ENCODE results near the gene SMAD3. TPM values are rescaled to one million over a fixed set of nuclear protein-coding genes. Genes with fewer than 3 reads are reported as not detected.

The SMAD3 gene
- total RNA-seq, 2 experiments from 2014 or later = 26.8 to 27.1 TPM

- Mint-ChIP-seq H3K9me3 (ENCODE audit: insufficient read depth) (no peaks in the 10 kb centered on the region), H3K4me1 (ENCODE audit: low read depth) (peaks cover 34% of the 10 kb centered on the region), H3K4me3 (no peak overlapping the region), H3K36me3 (ENCODE audit: low read depth) (peaks cover 44% of the 10 kb centered on the region), H3K27me3 (ENCODE audit: low read depth) (no peaks in the 10 kb centered on the region), H3K27ac (peak overlapping the region; percentile 28)
- POLR2A ChIA-PET = no interaction called here
- CTCF ChIA-PET = interaction anchor here (0.7 to 1.0 kb wide), 3 partner anchors 59 to 230 kb away, joined by 3 to 4 read pairs (median 3); no protein-coding TSS in a partner anchor
- no peak for DNase-seq
- no peak for ATAC-seq
These were observed 111.0 kb downstream of the SMAD3 start for GRCh38 chr15:67176195-67176971.

GRCh38 chr15:67177752-67178151, 112.3 kb downstream of the SMAD3 start:
- no peak for ATAC-seq
- H3K36me3 Mint-ChIP-seq (ENCODE audit: low read depth) = peaks cover 38% of the 10 kb centered on the region
- peaks cover 34% of the 10 kb centered on the region for H3K4me1 Mint-ChIP-seq (ENCODE audit: low read depth)
- no peaks in the 10 kb centered on the region for H3K27me3 Mint-ChIP-seq (ENCODE audit: low read depth)
- ChIA-PET CTCF (interaction anchor here (1.0 kb wide), 2 partner anchors 231 to 232 kb away, joined by 3 to 4 read pairs; no protein-coding TSS in a partner anchor), POLR2A (no interaction called here)
- no peak overlapping the region for H3K4me3 Mint-ChIP-seq
- no peak for DNase-seq
- H3K27ac Mint-ChIP-seq = no peak overlapping the region
- H3K9me3 Mint-ChIP-seq (ENCODE audit: insufficient read depth) = no peaks in the 10 kb centered on the region

- Mint-ChIP-seq H3K9me3 (ENCODE audit: insufficient read depth) (no peaks in the 10 kb centered on the region), H3K4me3 (no peak overlapping the region), H3K27me3 (ENCODE audit: low read depth) (no peaks in the 10 kb centered on the region), H3K36me3 (ENCODE audit: low read depth) (peaks cover 38% of the 10 kb centered on the region), H3K4me1 (ENCODE audit: low read depth) (peaks cover 28% of the 10 kb centered on the region), H3K27ac (no peak overlapping the region)
- ChIA-PET CTCF (interaction anchor here (1.0 to 1.4 kb wide), 2 partner anchors 20 to 233 kb away, joined by 3 to 4 read pairs; no protein-coding TSS in a partner anchor), POLR2A (no interaction called here)
- DNase-seq = no peak
- ATAC-seq = no peak
These were observed 113.3 kb downstream of the SMAD3 start for GRCh38 chr15:67178569-67179210.

- DNase-seq = no peak
- Mint-ChIP-seq H3K27ac (peak overlapping the region; percentile 23), H3K4me1 (ENCODE audit: low read depth) (peaks cover 22% of the 10 kb centered on the region), H3K27me3 (ENCODE audit: low read depth) (no peaks in the 10 kb centered on the region), H3K9me3 (ENCODE audit: insufficient read depth) (no peaks in the 10 kb centered on the region), H3K36me3 (ENCODE audit: low read depth) (peaks cover 34% of the 10 kb centered on the region), H3K4me3 (no peak overlapping the region)
- ATAC-seq = no peak
- POLR2A ChIA-PET = no interaction called here
- CTCF ChIA-PET = interaction anchor here (1.4 kb wide), 1 partner anchor 19 kb away, joined by 4 read pairs; no protein-coding TSS in a partner anchor
These were observed 114.1 kb downstream of the SMAD3 start for GRCh38 chr15:67179411-67179995.

- CTCF ChIA-PET = interaction anchor here (1.4 kb wide), 1 partner anchor 18 kb away, joined by 4 read pairs; no protein-coding TSS in a partner anchor
These were observed 114.6 kb downstream of the SMAD3 start for GRCh38 chr15:67180035-67180434.

GRCh38 chr15:67180514-67181191, 115.3 kb downstream of the SMAD3 start:
- POLR2A ChIA-PET = no interaction called here
- Mint-ChIP-seq H3K9me3 (ENCODE audit: insufficient read depth) (no peaks in the 10 kb centered on the region), H3K27ac (no peak overlapping the region), H3K36me3 (ENCODE audit: low read depth) (peaks cover 40% of the 10 kb centered on the region), H3K4me3 (no peak overlapping the region), H3K4me1 (ENCODE audit: low read depth) (peaks cover 22% of the 10 kb centered on the region), H3K27me3 (ENCODE audit: low read depth) (no peaks in the 10 kb centered on the region)
- no peak for DNase-seq
- CTCF ChIA-PET = interaction anchor here (0.6 kb wide), 1 partner anchor 73 kb away, joined by 4 read pairs; no protein-coding TSS in a partner anchor
- no peak for ATAC-seq

More at GRCh38 chr15:67180035-67180434, 114.6 kb downstream of the SMAD3 start:
- H3K4me1 Mint-ChIP-seq (ENCODE audit: low read depth) = peaks cover 22% of the 10 kb centered on the region
- no peak overlapping the region for H3K4me3 Mint-ChIP-seq
- no peaks in the 10 kb centered on the region for H3K27me3 Mint-ChIP-seq (ENCODE audit: low read depth)
- POLR2A ChIA-PET = no interaction called here
- H3K36me3 Mint-ChIP-seq (ENCODE audit: low read depth) = peaks cover 34% of the 10 kb centered on the region
- peak overlapping the region; percentile 23 for H3K27ac Mint-ChIP-seq
- DNase-seq = no peak
- no peak for ATAC-seq
- H3K9me3 Mint-ChIP-seq (ENCODE audit: insufficient read depth) = no peaks in the 10 kb centered on the region

GRCh38 chr15:67181221-67181639, 115.8 kb downstream of the SMAD3 start:
- Mint-ChIP-seq H3K27ac (no peak overlapping the region), H3K27me3 (ENCODE audit: low read depth) (no peaks in the 10 kb centered on the region), H3K36me3 (ENCODE audit: low read depth) (peaks cover 39% of the 10 kb centered on the region), H3K4me3 (no peak overlapping the region), H3K9me3 (ENCODE audit: insufficient read depth) (no peaks in the 10 kb centered on the region), H3K4me1 (ENCODE audit: low read depth) (peaks cover 23% of the 10 kb centered on the region)
- no peak for DNase-seq
- POLR2A ChIA-PET = no interaction called here
- CTCF ChIA-PET = interaction anchor here (0.6 kb wide), 1 partner anchor 74 kb away, joined by 4 read pairs; no protein-coding TSS in a partner anchor
- ATAC-seq = no peak

- Mint-ChIP-seq H3K36me3 (ENCODE audit: low read depth) (peaks cover 48% of the 10 kb centered on the region), H3K4me3 (no peak overlapping the region), H3K4me1 (ENCODE audit: low read depth) (peaks cover 25% of the 10 kb centered on the region), H3K27me3 (ENCODE audit: low read depth) (no peaks in the 10 kb centered on the region), H3K9me3 (ENCODE audit: insufficient read depth) (no peaks in the 10 kb centered on the region), H3K27ac (no peak overlapping the region)
- no peak for ATAC-seq
- CTCF ChIA-PET = no interaction called here
- DNase-seq = no peak
- POLR2A ChIA-PET = no interaction called here
These were observed 118.2 kb downstream of the SMAD3 start for GRCh38 chr15:67183443-67184169.

GRCh38 chr15:67184208-67184925, 119.0 kb downstream of the SMAD3 start:
- no peak overlapping the region for H3K4me3 Mint-ChIP-seq
- peaks cover 51% of the 10 kb centered on the region for H3K36me3 Mint-ChIP-seq (ENCODE audit: low read depth)
- POLR2A ChIA-PET = no interaction called here
- H3K27ac Mint-ChIP-seq = no peak overlapping the region
- CTCF ChIA-PET = no interaction called here
- peaks cover 25% of the 10 kb centered on the region for H3K4me1 Mint-ChIP-seq (ENCODE audit: low read depth)
- no peaks in the 10 kb centered on the region for H3K9me3 Mint-ChIP-seq (ENCODE audit: insufficient read depth)
- DNase-seq (no peak), ATAC-seq (no peak)
- H3K27me3 Mint-ChIP-seq (ENCODE audit: low read depth) = no peaks in the 10 kb centered on the region

GRCh38 chr15:67185051-67185450, 119.6 kb downstream of the SMAD3 start:
- Mint-ChIP-seq H3K4me1 (ENCODE audit: low read depth) (peaks cover 21% of the 10 kb centered on the region), H3K27ac (peak overlapping the region; percentile 72), H3K36me3 (ENCODE audit: low read depth) (peaks cover 52% of the 10 kb centered on the region), H3K4me3 (no peak overlapping the region), H3K9me3 (ENCODE audit: insufficient read depth) (no peaks in the 10 kb centered on the region), H3K27me3 (ENCODE audit: low read depth) (no peaks in the 10 kb centered on the region)
- POLR2A ChIA-PET = no interaction called here
- ATAC-seq (no peak), DNase-seq (no peak)
- CTCF ChIA-PET = no interaction called here

Data from activated CD8-positive, alpha-beta T cell treated with anti-CD3 and anti-CD28 coated beads, Interleukin-2, amount 10 ng/mL, durations not matched to agents 7 days and 5 days (primary cell).